CD4-positive, alpha-beta memory T cell (primary cell): ENCODE data around the gene KLF13. TPM values are rescaled to one million over a fixed set of nuclear protein-coding genes. Genes with fewer than 3 reads are reported as not detected.
A peak's percentile ranks its signal among the peaks of the same experiment; 100 is the strongest.

ENCODE experiments used
- CTCF ChIA-PET: fragments of 350-600 bp; sonication (Branson Sonifier 250); formaldehyde crosslinking; loops from one replicate; lab custom pipeline; 2021; ENCODE audit warnings: inconsistent platforms; ENCODE audit not compliant: partially characterized antibody; lab: Charles Lee
- POLR2A ChIA-PET: fragments of 350-600 bp; sonication (Branson Sonifier 250); formaldehyde crosslinking; loops from one replicate; lab custom pipeline; 2021; ENCODE audit not compliant: partially characterized antibody; lab: Charles Lee
- DNase-seq, 5 donors: peaks; one replicate each; pipeline versions ENCODE4 v3.0.0 to v3.0.0-alpha.2; 2020 to 2022; ENCODE audit warnings: mixed read lengths in 1 of 5
- H3K27ac ChIP-seq: one replicate; pipeline ENCODE4 v1.7.0; 2013; ENCODE audit warnings: low read depth, low read length
- H3K27me3 ChIP-seq: 2 replicates; pipeline ENCODE4 v1.7.0; 2013; ENCODE audit warnings: mild to moderate bottlenecking, low read length, moderate library complexity; ENCODE audit not compliant: insufficient read depth
- H3K36me3 ChIP-seq: 2 replicates; pipeline ENCODE4 v1.7.0; 2013; ENCODE audit warnings: mild to moderate bottlenecking, low read length, moderate library complexity; ENCODE audit not compliant: insufficient read depth
- H3K4me1 ChIP-seq: 2 replicates; pipeline ENCODE4 v1.7.0; 2013; ENCODE audit warnings: mild to moderate bottlenecking, low read length, moderate library complexity; ENCODE audit not compliant: insufficient read depth
- H3K4me3 ChIP-seq, 2 donors: one replicate each; pipeline ENCODE4 v1.7.0; 2013; ENCODE audit warnings: low read length in 2 of 2, mild to moderate bottlenecking in 1 of 2
- H3K9me3 ChIP-seq, 2 donors: one replicate each; pipeline ENCODE4 v1.7.0; 2013; ENCODE audit warnings: low read length in 2 of 2, control low read depth in 1 of 2; ENCODE audit not compliant: control insufficient read depth in 1 of 2
- H3K27ac Mint-ChIP-seq, 7 donors: one replicate each; pipeline ENCODE4 v1.8.0; 2020 to 2021; ENCODE audit warnings: mixed read lengths in 7 of 7, mild to moderate bottlenecking in 6 of 7, inconsistent platforms in 3 of 7, moderate library complexity in 3 of 7
- H3K27me3 Mint-ChIP-seq, 2 donors: one replicate each; pipeline ENCODE4 v1.8.0; 2020 to 2021; ENCODE audit warnings: mixed read lengths in 2 of 2
- H3K36me3 Mint-ChIP-seq, 2 donors: one replicate each; pipeline ENCODE4 v1.8.0; 2020 to 2021; ENCODE audit warnings: mixed read lengths in 2 of 2, inconsistent platforms in 1 of 2, mild to moderate bottlenecking in 1 of 2
- H3K4me1 Mint-ChIP-seq, 4 donors: one replicate each; pipeline ENCODE4 v1.8.0; 2020 to 2021; ENCODE audit warnings: mixed read lengths in 4 of 4, mild to moderate bottlenecking in 1 of 4
- H3K4me3 Mint-ChIP-seq, 8 donors: one replicate each; pipeline ENCODE4 v1.8.0; 2020 to 2021; ENCODE audit warnings: mixed read lengths in 8 of 8, mild to moderate bottlenecking in 7 of 8, moderate library complexity in 6 of 8, inconsistent platforms in 3 of 8
- H3K9me3 Mint-ChIP-seq, 8 donors: one replicate each; pipeline ENCODE4 v1.8.0; 2020 to 2021; ENCODE audit warnings: mixed read lengths in 8 of 8, mild to moderate bottlenecking in 5 of 8, inconsistent platforms in 3 of 8, moderate library complexity in 1 of 8
- intact Hi-C: fragments of 100-400 bp; cut with micrococcal nuclease; formaldehyde crosslinking; loops from one replicate; pipeline ENCODE4 v1.15.1; 2023
- polyA plus RNA-seq, 2 donors: library from polyadenylated mRNA; unstranded; fragments of 300-500 nt; fragmentation: Illumina TruSeq; gene quantifications; one replicate each; pipeline ENCODE4 v1.2.3, GENCODE V29; 2021
- total RNA-seq, 2 experiments: library from RNA; stranded (reverse); gene quantifications; one replicate each; pipeline ENCODE4 v1.2.3, GENCODE V29; 2021

Gene KLF13
- total and polyA plus RNA-seq, 4 experiments from 2014 or later = 22.0 to 202 (median 139) TPM

- H3K36me3 ChIP-seq = peaks cover 26% of the 10 kb centered on the region
- H3K4me3 ChIP-seq = no peak overlapping the region
- peak overlapping the region in 6 of 8 donors; percentile 16 to 92 (median 52) for H3K4me3 Mint-ChIP-seq
- H3K4me1 Mint-ChIP-seq = peaks cover 68 to 100% (median 89%) of the 10 kb centered on the region in 4 donors
- no peaks in the 10 kb centered on the region for H3K27me3 ChIP-seq
- H3K4me1 ChIP-seq = peaks cover 100% of the 10 kb centered on the region
- ChIA-PET POLR2A (interaction anchor here (0.9 to 23.9 kb wide), 5 partner anchors 13 to 86 kb away, joined by 4 to 562 read pairs (median 10); partner anchors contain the start of gene KLF13), CTCF (interaction anchor here (0.6 to 5.1 kb wide), 8 partner anchors 12 to 141 kb away, joined by 3 to 38 read pairs (median 4); no protein-coding TSS in a partner anchor)
- H3K27me3 Mint-ChIP-seq = no peaks in the 10 kb centered on the region
- H3K9me3 ChIP-seq = no peaks in the 10 kb centered on the region
- H3K27ac Mint-ChIP-seq = peak overlapping the region; percentile 84 to 99 (median 95)
- peaks cover 0 to 7% (median 0%) of the 10 kb centered on the region in 8 donors for H3K9me3 Mint-ChIP-seq
- intact Hi-C loops = loop anchor here (5.0 kb wide), 2 partner anchors 38 to 132 kb away; no protein-coding TSS in a partner anchor
- peaks cover under 1 to 50% of the 10 kb centered on the region in 2 donors for H3K36me3 Mint-ChIP-seq
- peak overlapping the region; percentile 74 for H3K27ac ChIP-seq
- peak in 1 of 5 donors; percentile 31 for DNase-seq
Measured at GRCh38 chr15:31349233-31350141, 22.9 kb downstream of the KLF13 start.

- Histone ChIP-seq H3K27ac (peak overlapping the region; percentile 74), H3K27me3 (no peaks in the 10 kb centered on the region), H3K4me1 (peaks cover 100% of the 10 kb centered on the region), H3K4me3 (no peak overlapping the region), H3K9me3 (no peaks in the 10 kb centered on the region), H3K36me3 (peaks cover 33% of the 10 kb centered on the region)
- Mint-ChIP-seq H3K36me3 (peaks cover 6 to 63% of the 10 kb centered on the region in 2 donors), H3K4me3 (peak overlapping the region in 7 of 8 donors; percentile 75 to 92 (median 84)), H3K27ac (peak overlapping the region; percentile 93 to 99 (median 95)), H3K27me3 (no peaks in the 10 kb centered on the region), H3K9me3 (peaks cover 0 to 7% (median 0%) of the 10 kb centered on the region in 8 donors), H3K4me1 (peaks cover 70 to 100% (median 91%) of the 10 kb centered on the region in 4 donors)
- POLR2A ChIA-PET = interaction anchor here (1.3 to 23.9 kb wide), 4 partner anchors 12 to 84 kb away, joined by 5 to 562 read pairs (median 269); partner anchors contain the start of gene KLF13
- intact Hi-C loops = no loop called here
- DNase-seq = peak in 1 of 5 donors; percentile 22
- CTCF ChIA-PET = interaction anchor here (1.1 to 5.1 kb wide), 4 partner anchors 11 to 136 kb away, joined by 3 to 22 read pairs (median 8); no protein-coding TSS in a partner anchor
Measured at GRCh38 chr15:31350771-31351170, 24.1 kb downstream of the KLF13 start.

GRCh38 chr15:31352339-31352751, 25.7 kb downstream of the KLF13 start:
- peak in 1 of 5 donors; percentile 39 for DNase-seq
- H3K9me3 Mint-ChIP-seq = peaks cover 0 to 7% (median 0%) of the 10 kb centered on the region in 8 donors
- peak overlapping the region; percentile 91 to 99 (median 95) for H3K27ac Mint-ChIP-seq
- no peaks in the 10 kb centered on the region for H3K27me3 Mint-ChIP-seq
- H3K4me1 Mint-ChIP-seq = peaks cover 70 to 100% (median 91%) of the 10 kb centered on the region in 4 donors
- Histone ChIP-seq H3K4me3 (peak overlapping the region; percentile 15 to 18), H3K36me3 (peaks cover 33% of the 10 kb centered on the region), H3K9me3 (no peaks in the 10 kb centered on the region), H3K27me3 (no peaks in the 10 kb centered on the region), H3K27ac (peak overlapping the region; percentile 74), H3K4me1 (peaks cover 100% of the 10 kb centered on the region)
- ChIA-PET POLR2A (interaction anchor here (1.0 to 23.9 kb wide), 9 partner anchors 4 to 131 kb away, joined by 3 to 562 read pairs (median 4); partner anchors contain the start of gene KLF13), CTCF (interaction anchor here (1.2 to 5.1 kb wide), 6 partner anchors 10 to 83 kb away, joined by 3 to 22 read pairs (median 4); no protein-coding TSS in a partner anchor)
- peak overlapping the region; percentile 76 to 92 (median 85) for H3K4me3 Mint-ChIP-seq
- peaks cover 10 to 62% of the 10 kb centered on the region in 2 donors for H3K36me3 Mint-ChIP-seq
- intact Hi-C loops = loop anchor here (1.0 kb wide), 1 partner anchor 15 kb away; no protein-coding TSS in a partner anchor

GRCh38 chr15:31352911-31353811, 26.5 kb downstream of the KLF13 start:
- Mint-ChIP-seq H3K4me3 (peak overlapping the region; percentile 76 to 92 (median 85)), H3K27ac (peak overlapping the region; percentile 91 to 99 (median 95)), H3K27me3 (no peaks in the 10 kb centered on the region), H3K4me1 (peaks cover 71 to 100% (median 91%) of the 10 kb centered on the region in 4 donors), H3K36me3 (peaks cover 10 to 59% of the 10 kb centered on the region in 2 donors), H3K9me3 (peaks cover 0 to 7% (median 0%) of the 10 kb centered on the region in 8 donors)
- H3K4me3 ChIP-seq = peak overlapping the region; percentile 15 to 31
- no peaks in the 10 kb centered on the region for H3K27me3 ChIP-seq
- H3K4me1 ChIP-seq = peaks cover 100% of the 10 kb centered on the region
- H3K36me3 ChIP-seq = peaks cover 28% of the 10 kb centered on the region
- H3K9me3 ChIP-seq = no peaks in the 10 kb centered on the region
- CTCF ChIA-PET = interaction anchor here (0.8 to 5.1 kb wide), 11 partner anchors 9 to 152 kb away, joined by 3 to 22 read pairs (median 4); no protein-coding TSS in a partner anchor
- peak in 4 of 5 donors; percentile 42 to 72 (median 52) for DNase-seq
- H3K27ac ChIP-seq = peak overlapping the region; percentile 74
- POLR2A ChIA-PET = interaction anchor here (0.6 to 23.9 kb wide), 11 partner anchors 5 to 130 kb away, joined by 3 to 562 read pairs (median 5); partner anchors contain the start of gene KLF13
- intact Hi-C loops = loop anchor here (1.0 kb wide), 1 partner anchor 16 kb away; no protein-coding TSS in a partner anchor

GRCh38 chr15:31353931-31354330, 27.3 kb downstream of the KLF13 start:
- Mint-ChIP-seq H3K9me3 (peaks cover 0 to 6% (median 0%) of the 10 kb centered on the region in 8 donors), H3K4me1 (peaks cover 76 to 100% (median 94%) of the 10 kb centered on the region in 4 donors), H3K4me3 (peak overlapping the region in 6 of 8 donors; percentile 7 to 90 (median 85)), H3K36me3 (peaks cover 10 to 64% of the 10 kb centered on the region in 2 donors), H3K27me3 (no peaks in the 10 kb centered on the region), H3K27ac (peak overlapping the region; percentile 91 to 99 (median 95))
- ChIA-PET CTCF (interaction anchor here (0.8 to 5.1 kb wide), 8 partner anchors 8 to 153 kb away, joined by 3 to 22 read pairs (median 6); no protein-coding TSS in a partner anchor), POLR2A (interaction anchor here (0.6 to 23.9 kb wide), 8 partner anchors 6 to 129 kb away, joined by 3 to 562 read pairs (median 6); partner anchors contain the start of gene KLF13)
- intact Hi-C loops = no loop called here
- Histone ChIP-seq H3K36me3 (peaks cover 20% of the 10 kb centered on the region), H3K4me1 (peaks cover 100% of the 10 kb centered on the region), H3K27ac (peak overlapping the region; percentile 74), H3K4me3 (no peak overlapping the region), H3K27me3 (no peaks in the 10 kb centered on the region), H3K9me3 (no peaks in the 10 kb centered on the region)
- DNase-seq = peak in 1 of 5 donors; percentile 38
